HS-5 (cell line): ENCODE results near the gene UBE2G2.

Experiments used
- DNase-seq: peaks from one replicate; pipeline ENCODE4 v3.0.0-alpha.2; 2012; ENCODE audit warnings: low read depth

UBE2G2 gene

DNA sequence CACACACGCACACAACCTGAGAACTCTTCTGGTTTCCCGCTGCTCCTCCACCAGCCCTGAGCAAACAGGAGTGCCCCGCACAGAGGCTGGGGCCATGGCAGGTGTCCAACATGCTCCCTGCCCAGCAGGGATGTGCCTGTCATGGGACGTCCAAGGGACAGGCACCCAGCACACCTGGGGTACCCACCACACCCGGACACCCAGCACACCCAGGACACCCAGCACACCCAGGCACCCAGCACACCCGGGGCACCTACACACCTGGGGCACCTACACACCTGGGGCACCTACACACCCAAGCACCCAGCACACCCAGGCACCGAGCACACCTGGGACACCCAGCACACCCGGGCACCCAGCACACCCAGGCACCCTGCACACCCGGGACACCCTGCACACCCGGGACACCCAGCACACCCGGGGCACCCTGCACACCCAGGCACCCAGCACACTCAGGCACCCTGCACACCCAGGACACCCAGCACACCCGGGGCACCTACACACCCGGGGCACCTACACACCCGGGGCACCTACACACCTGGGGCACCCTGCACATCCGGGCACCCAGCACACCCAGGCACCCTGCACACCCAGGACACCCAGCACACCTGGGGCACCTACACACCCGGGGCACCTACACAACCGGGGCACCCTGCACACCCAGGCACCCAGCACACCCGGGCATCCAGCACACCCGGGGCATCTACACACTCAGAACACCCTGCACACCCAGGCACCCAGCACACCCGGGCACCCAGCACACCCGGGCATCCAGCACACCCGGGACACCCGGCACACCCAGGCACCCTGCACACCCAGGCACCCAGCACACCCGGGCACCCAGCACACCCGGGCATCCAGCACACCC, 37.9 kb downstream of the UBE2G2 start:
- DNase-seq: no peak

DNA sequence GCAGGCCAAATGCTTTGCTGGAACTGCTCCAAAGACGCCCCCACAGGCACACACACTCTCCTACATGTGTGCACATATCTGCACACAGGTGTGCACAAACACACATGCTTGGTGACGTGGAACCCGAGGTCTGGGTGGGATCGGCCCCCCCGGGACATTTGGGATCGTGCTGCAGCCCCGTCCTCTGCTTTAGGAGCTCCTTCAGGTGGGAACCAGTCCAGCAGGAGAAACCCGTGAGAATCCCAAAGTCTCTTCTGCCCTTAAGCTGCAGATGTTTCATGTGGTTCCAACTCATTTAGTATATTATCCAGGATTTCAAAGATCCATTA, 38.6 kb downstream of the UBE2G2 start:
- DNase-seq: no peak

DNA sequence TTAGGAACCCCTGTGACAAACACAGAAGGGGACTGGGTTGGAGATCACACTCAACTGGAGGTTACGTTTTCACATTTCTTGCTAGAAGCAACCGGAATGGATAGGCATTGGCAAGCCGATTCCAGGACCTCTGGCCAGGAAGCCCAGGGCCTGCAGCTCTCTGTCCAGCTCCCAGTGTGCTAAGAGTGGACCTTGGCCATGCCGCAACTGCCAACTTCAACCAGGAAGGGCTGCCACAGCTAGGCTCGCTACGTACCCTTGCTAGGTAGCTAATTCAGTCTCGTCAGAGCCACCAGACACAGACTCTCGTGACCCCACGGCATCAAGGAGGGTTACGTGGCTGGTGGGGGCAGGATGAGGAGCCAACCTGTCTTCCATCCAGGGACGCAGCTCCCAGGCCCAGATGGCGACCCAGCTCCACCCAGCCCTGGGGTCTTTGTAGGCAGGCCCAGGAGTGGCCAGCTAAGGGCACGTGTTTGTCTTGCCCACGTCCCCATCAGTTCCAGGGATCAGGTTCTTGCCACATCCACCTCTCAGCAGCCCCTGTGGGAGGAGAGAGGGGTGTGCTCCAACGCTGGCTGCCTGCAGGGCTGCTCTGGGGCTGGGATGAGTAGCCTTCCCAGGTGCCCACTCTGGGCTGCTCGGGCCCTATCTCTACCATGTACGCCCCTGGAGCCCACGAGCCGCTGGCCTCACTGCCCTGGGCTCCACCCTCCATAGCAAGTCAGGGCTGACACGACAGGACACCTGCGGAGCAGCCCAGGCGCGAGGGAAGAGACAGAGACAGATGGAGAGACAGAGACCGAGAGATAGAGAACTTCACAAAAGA, 39.2 kb downstream of the UBE2G2 start:
- no peak for DNase-seq

DNA sequence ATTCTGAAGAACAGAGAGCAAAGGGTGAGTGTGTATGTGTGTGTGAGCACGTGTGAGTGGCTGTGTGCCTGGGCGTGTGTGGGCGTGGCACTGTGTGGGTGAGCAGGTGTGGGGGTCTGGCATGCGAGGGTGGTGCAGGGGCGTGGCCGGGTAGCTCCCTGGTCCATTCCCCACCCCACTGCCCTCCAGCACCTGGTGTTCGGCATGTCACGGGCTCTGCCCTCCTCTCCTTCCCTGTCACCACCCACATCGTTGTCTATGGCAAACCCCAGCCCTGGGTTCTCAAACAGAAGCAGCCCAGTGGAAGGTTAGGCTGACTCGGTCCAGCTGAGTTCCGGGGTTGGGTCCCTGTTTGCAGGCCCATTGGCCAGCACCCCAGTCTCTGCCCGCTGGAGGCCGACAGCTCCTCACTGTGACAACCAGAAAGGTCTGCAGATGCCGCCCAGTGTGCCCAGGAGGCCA, 39.8 kb downstream of the UBE2G2 start:
- no peak for DNase-seq

DNA sequence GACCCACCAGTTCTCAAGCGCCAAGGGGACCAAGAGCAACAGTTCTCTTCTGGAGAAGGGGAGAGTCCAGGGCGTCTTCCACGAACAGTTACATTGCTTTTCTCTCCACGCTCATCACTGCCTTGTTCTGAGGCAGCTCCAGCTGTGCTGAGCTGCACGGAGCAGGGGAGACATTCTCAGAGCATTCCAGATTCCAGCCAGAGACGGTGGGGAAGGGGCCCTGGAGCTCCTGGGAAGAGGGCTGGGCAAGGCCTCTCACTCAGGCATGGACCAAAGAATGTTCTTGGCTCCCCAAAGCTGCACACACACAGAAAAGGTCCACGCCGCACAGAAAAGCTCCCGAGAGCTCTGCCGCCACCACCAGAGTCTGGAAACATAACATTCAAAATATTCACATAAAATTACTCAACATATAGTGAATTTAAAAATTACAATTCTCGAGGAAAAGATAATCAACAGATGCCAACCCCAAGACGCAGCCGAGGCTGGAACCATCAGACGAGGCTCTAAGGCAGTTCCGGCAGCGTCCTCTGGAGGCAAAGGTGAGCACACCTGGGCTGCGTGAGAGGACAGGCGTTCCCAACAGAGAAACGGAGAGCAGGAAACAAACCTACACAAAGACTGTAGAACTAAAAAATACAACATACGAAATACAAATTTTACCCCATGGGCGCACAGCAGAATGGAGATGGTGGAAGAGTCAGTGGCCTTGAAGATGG, 40.5 kb downstream of the UBE2G2 start:
- no peak for DNase-seq

- no peak for DNase-seq
Measured at GRCh38 chr21:44760376-44760775, 41.2 kb downstream of the UBE2G2 start.

GRCh38 chr21:44759628-44760285, 41.9 kb downstream of the UBE2G2 start:
- no peak for DNase-seq

- DNase-seq: no peak
Measured at GRCh38 chr21:44758781-44759627, 42.6 kb downstream of the UBE2G2 start.

GRCh38 chr21:44758141-44758561, 43.5 kb downstream of the UBE2G2 start:
- DNase-seq: no peak

- DNase-seq: no peak
Measured at GRCh38 chr21:44757731-44758130, 43.9 kb downstream of the UBE2G2 start.

DNA sequence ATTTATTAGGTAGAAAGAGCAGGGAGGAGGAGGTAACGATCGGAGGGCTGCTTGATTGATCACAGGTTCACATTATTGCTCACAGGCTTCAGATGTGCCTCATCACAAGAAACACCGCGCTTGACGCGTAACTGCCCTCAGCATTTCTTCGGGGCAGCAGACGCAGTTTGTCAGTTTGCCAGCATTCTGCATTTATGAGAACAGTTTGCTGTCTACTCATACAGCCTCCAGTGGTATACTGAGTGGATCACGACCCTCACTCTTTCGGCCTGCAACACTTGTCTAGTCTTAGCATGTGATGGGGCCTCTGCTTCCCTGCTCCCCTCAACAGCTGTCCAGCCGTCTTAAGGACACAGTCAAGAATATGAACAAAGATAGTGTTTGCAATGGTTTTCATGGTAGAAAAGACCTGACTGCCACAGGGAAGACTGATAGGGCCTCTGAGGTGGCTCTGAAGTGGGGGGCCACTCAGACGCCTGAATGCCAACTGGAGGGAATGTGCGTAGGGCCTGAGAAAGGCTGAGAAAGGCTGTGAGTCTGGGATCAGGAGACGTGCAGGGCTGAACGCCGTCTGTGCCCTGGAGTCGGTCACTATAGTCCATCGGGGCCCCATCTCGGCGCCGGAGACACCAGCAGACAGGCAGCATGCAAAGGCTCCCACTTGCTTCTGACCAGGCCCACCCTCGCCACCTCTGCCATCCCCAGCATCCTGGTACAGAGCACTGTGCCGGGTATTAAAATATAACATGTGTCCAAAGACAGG, 45.0 kb downstream of the UBE2G2 start:
- DNase-seq: no peak

DNA sequence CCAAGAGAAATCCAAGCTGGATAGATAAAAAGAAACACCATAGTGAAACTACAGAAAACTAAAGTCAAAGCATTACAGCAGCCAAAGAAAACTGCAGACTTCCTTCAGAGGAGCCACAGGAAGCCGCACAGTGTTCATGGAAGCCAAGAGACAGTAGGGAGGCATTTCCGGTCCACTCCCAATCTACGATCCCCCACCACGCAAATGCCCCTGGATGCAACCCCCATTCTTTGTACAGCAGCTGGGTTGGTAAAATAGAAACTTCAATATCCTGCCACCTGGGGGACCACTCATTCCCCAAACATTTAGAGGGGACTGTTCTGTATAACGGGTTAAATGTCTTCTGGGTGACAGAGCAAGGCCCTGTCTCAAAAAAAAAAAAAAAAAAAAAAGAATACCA, 46.4 kb downstream of the UBE2G2 start:
- DNase-seq: no peak

GRCh38 chr21:44753357-44753756, 48.3 kb downstream of the UBE2G2 start:
- DNase-seq: no peak

- no peak for DNase-seq
Measured at GRCh38 chr21:44752671-44753235, 48.9 kb downstream of the UBE2G2 start.

- no peak for DNase-seq
Measured at GRCh38 chr21:44751799-44752636, 49.6 kb downstream of the UBE2G2 start.

DNA sequence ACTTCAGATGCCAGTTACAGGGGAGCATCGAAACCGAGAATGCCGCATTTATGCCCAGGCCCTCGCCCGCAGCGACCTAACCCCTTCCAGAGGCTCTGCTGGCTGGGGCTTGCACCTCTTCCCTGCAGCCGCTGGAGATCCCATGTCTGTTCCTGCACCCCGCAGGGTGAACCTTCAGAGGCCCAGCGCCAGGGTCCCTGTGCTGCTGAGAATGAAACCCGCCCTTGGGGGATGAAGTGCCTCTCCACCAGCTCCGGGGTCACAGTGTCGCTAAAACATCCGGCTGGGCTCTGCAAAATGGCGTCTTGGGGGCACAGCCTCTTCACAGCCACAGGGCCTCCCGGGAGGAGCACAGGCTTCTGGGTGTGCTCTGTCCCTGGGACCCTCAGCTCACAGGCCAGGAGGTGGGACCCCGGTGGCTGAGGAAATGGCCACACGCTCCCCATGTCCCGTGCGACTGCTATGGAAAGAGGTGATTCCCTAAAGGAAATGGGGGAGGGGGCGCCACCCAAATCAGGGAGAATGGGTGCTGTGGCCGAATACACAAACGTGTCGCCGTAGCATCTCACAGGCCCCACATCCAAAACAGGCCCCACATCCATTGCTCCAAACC, 50.3 kb downstream of the UBE2G2 start:
- DNase-seq: no peak

GRCh38 chr21:44750675-44751025, 51.0 kb downstream of the UBE2G2 start:
- no peak for DNase-seq

- no peak for DNase-seq
Measured at GRCh38 chr21:44749759-44750674, 51.6 kb downstream of the UBE2G2 start.
